HEK293T (cell line): ENCODE results near the gene PRDM16.

Experiments
- CTCF ChIA-PET: fragments of 350-600 bp; formaldehyde crosslinking; extraction: SDS; loops from one replicate; lab custom pipeline; 2021; ENCODE audit warnings: antibody characterized with exemption, inconsistent platforms; lab: Yijun Ruan, JAX
- POLR2A ChIA-PET: fragments of 350-600 bp; formaldehyde crosslinking; extraction: SDS; loops from one replicate; lab custom pipeline; 2020; ENCODE audit warnings: antibody characterized with exemption, inconsistent platforms; lab: Yijun Ruan, JAX
- DNase-seq: peaks from one replicate; pipeline ENCODE4 v3.0.0; 2012; ENCODE audit warnings: mixed read lengths; ENCODE audit errors: extremely low spot score
- ARNT ChIP-seq: fragments of 450-650 bp; IDR thresholded peaks from 2 replicates; pipeline ENCODE4 v1.6.1; 2017; ENCODE audit warnings: mild to moderate bottlenecking
- BHLHE40 ChIP-seq: fragments of 450-650 bp; IDR thresholded peaks from 2 replicates; pipeline ENCODE4 v1.6.1; 2016; ENCODE audit warnings: mild to moderate bottlenecking, moderate library complexity, borderline replicate concordance
- CTBP1 ChIP-seq: fragments of 450-650 bp; IDR thresholded peaks from 2 replicates; pipeline ENCODE4 v1.6.1; 2016; ENCODE audit warnings: borderline replicate concordance
- ELF4 ChIP-seq: fragments of 450-650 bp; IDR thresholded peaks from 2 replicates; pipeline ENCODE4 v1.6.1; 2017; ENCODE audit warnings: antibody characterized with exemption
- FOXA1 ChIP-seq: fragments of 450-650 bp; IDR thresholded peaks from 2 replicates; pipeline ENCODE4 v1.6.1; 2016; ENCODE audit warnings: mild to moderate bottlenecking
- FOXK2 ChIP-seq: fragments of 450-650 bp; IDR thresholded peaks from 2 replicates; pipeline ENCODE4 v1.6.1; 2016; ENCODE audit warnings: mild to moderate bottlenecking
- FOXM1 ChIP-seq: fragments of 450-650 bp; IDR thresholded peaks from 2 replicates; pipeline ENCODE4 v1.6.1; 2017; ENCODE audit warnings: mild to moderate bottlenecking, borderline replicate concordance
- HDGF ChIP-seq: fragments of 450-650 bp; IDR thresholded peaks from 2 replicates; pipeline ENCODE4 v1.6.1; 2017; ENCODE audit warnings: antibody characterized with exemption, borderline replicate concordance
- L3MBTL2 ChIP-seq: fragments of 450-650 bp; conservative IDR thresholded peaks from 2 replicates; pipeline ENCODE4 v1.6.1; 2016; ENCODE audit warnings: mild to moderate bottlenecking
- LEF1 ChIP-seq: fragments of 450-650 bp; IDR thresholded peaks from 2 replicates; pipeline ENCODE4 v1.6.1; 2017; ENCODE audit warnings: mild to moderate bottlenecking, borderline replicate concordance
- NFRKB ChIP-seq: fragments of 450-650 bp; IDR thresholded peaks from 2 replicates; pipeline ENCODE4 v1.6.1; 2016; ENCODE audit warnings: mild to moderate bottlenecking, moderate library complexity
- SP1 ChIP-seq: fragments of 450-650 bp; IDR thresholded peaks from 2 replicates; pipeline ENCODE4 v1.6.1; 2017
- SUZ12 ChIP-seq: fragments of 450-650 bp; IDR thresholded peaks from 2 replicates; pipeline ENCODE4 v1.6.1; 2016; ENCODE audit warnings: mild to moderate bottlenecking
- TARDBP ChIP-seq: fragments of 450-650 bp; IDR thresholded peaks from 2 replicates; pipeline ENCODE4 v1.6.1; 2016
- ZNF384 ChIP-seq: fragments of 450-650 bp; IDR thresholded peaks from 2 replicates; pipeline ENCODE4 v1.6.1; 2016
- TF ChIP-seq, protein P1 (sequence below): fragments of 450-650 bp; IDR thresholded peaks from 2 replicates; pipeline ENCODE4 v1.6.1; 2016

PRDM16 gene

DNA sequence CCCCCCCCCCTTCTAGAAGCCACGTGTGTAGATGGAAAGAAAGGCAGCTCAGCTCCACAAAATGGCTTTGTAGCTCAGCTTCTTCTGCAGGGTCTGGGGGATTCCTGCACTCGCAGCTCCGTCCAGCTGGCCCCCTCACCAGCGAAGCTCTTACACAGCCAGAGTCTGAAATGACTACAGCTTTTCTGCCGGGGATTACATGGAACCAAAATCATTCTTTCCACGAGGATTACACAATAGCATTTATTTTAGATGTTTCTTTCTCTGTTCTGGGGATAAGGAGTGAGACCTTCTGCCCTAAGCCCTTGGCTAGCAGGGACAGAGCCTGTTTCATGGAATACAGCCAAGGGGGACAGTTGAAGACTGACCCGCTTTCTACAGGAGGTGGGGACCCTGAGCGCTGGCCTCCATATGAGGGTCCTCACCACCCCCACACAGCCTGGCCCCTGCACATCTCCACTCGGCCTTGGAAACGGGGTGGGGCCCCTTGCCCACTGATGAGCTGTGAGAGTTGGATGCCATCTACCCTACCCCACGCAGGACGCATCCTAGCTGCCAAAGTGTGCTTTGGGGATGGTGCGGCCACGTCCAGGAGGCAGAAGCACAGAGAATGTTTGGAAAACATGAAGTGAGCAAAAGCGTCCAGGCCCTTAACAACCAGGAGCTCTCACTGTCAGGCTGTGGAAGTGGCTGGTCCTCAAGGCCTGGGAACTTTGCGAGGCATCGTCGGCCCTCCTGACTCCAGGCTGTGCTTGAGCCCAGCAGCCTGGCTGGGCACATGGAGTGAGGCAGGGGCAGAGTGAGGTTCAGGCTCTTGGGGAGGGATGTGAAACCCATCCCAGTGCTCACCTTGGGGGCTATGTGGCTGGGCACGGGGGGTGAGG is 33.2 kb upstream of the PRDM16 start:
- CTCF ChIA-PET, result no interaction called here
- POLR2A ChIA-PET, result no interaction called here
- TF ChIP-seq FOXA1, result no peak
- DNase-seq, result no peak

GRCh38 chr1:3036447-3037280 is 32.3 kb upstream of the PRDM16 start:
- no peak for DNase-seq
- POLR2A ChIA-PET, result no interaction called here
- CTCF ChIA-PET, result no interaction called here
- TF ChIP-seq CTBP1 (no peak), FOXA1 (no peak)

GRCh38 chr1:3037281-3038040 is 31.5 kb upstream of the PRDM16 start:
- POLR2A ChIA-PET, result no interaction called here
- CTCF ChIA-PET, result no interaction called here

GRCh38 chr1:3038113-3038551 is 30.9 kb upstream of the PRDM16 start:
- POLR2A ChIA-PET, result no interaction called here

More at GRCh38 chr1:3037281-3038040, 31.5 kb upstream of the PRDM16 start:
- no peak for DNase-seq
- TF ChIP-seq LEF1 (no peak), FOXA1 (no peak), FOXM1 (no peak), ZNF384 (no peak), HDGF (no peak), SP1 (no peak), FOXK2 (no peak), NFRKB (no peak), ELF4 (no peak), CTBP1 (no peak), ARNT (no peak), BHLHE40 (no peak), TARDBP (no peak), SUZ12 (no peak), L3MBTL2 (no peak)
- TF ChIP-seq, protein P1, sequence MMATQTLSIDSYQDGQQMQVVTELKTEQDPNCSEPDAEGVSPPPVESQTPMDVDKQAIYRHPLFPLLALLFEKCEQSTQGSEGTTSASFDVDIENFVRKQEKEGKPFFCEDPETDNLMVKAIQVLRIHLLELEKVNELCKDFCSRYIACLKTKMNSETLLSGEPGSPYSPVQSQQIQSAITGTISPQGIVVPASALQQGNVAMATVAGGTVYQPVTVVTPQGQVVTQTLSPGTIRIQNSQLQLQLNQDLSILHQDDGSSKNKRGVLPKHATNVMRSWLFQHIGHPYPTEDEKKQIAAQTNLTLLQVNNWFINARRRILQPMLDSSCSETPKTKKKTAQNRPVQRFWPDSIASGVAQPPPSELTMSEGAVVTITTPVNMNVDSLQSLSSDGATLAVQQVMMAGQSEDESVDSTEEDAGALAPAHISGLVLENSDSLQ, result no peak

GRCh38 chr1:3038571-3039181 is 30.3 kb upstream of the PRDM16 start:
- ChIA-PET CTCF (no interaction called here), POLR2A (no interaction called here)
- no peak for DNase-seq
- TF ChIP-seq NFRKB, result no peak
- no peak for TF ChIP-seq ZNF384
- no peak for TF ChIP-seq ELF4
- no peak for TF ChIP-seq HDGF
- TF ChIP-seq SUZ12, result no peak
- TF ChIP-seq, protein P1, result no peak
- no peak for TF ChIP-seq FOXK2

More at GRCh38 chr1:3038113-3038551, 30.9 kb upstream of the PRDM16 start:
- DNase-seq, result no peak
- TF ChIP-seq FOXK2, result no peak
- no peak for TF ChIP-seq BHLHE40
- TF ChIP-seq NFRKB, result no peak
- TF ChIP-seq HDGF, result no peak
- no peak for TF ChIP-seq ARNT
- TF ChIP-seq FOXM1, result no peak
- CTCF ChIA-PET, result no interaction called here

GRCh38 chr1:3040004-3040403 is 29.0 kb upstream of the PRDM16 start:
- CTCF ChIA-PET, result no interaction called here
- DNase-seq, result no peak
- POLR2A ChIA-PET, result no interaction called here
- TF ChIP-seq SUZ12, result no peak
- no peak for TF ChIP-seq CTBP1

DNA sequence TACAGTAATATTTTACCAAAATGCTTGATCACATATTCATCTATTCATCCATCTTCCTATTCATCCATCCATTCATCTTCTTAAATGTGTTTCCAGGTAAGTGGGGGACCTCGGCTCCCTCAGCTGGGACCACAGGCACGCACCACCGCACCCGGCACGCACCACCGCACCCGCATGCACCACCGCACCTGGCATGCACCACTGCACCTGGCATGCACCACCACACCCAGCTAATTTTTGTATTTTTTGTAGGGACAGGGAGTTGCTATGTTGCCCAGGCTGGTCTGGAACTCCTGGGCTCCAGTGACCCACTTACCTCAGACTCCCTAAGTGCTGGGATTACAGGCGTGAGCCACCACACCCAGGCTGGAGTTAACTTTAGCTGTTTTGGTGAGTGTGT is 26.5 kb upstream of the PRDM16 start:
- ChIA-PET CTCF (no interaction called here), POLR2A (no interaction called here)
- DNase-seq, result no peak
- TF ChIP-seq ZNF384 (no peak), ARNT (no peak), BHLHE40 (no peak), SP1 (no peak), FOXM1 (no peak), LEF1 (no peak), L3MBTL2 (no peak)
